OCI-LY3 (cell line): Measurements from ENCODE around the gene PCSK7.
A peak's percentile ranks its signal among the peaks of the same experiment; 100 is the strongest.

Experiments used
- H2AFZ ChIP-seq: fragments of 200-600, 300-600 bp; shearing (Covaris generic); 2 replicates; pipeline ENCODE4 v1.6.0; 2014; ENCODE audit warnings: antibody characterized with exemption, low read depth, low read length
- H3K27ac ChIP-seq: fragments of 200-600, 300-600 bp; sonication (generic); 2 replicates; pipeline ENCODE4 v1.5.1; 2014; ENCODE audit warnings: mild to moderate bottlenecking, low read length, moderate library complexity, mixed read lengths
- H3K27me3 ChIP-seq: fragments of 200-600, 300-600 bp; sonication (generic); 2 replicates; pipeline ENCODE4 v1.6.1; 2014; ENCODE audit warnings: low read depth, low read length, mixed read lengths
- H3K36me3 ChIP-seq: fragments of 200-600, 300-600 bp; sonication (generic); replicated peaks from 2 replicates; pipeline ENCODE3; 2014; ENCODE audit warnings: low read depth, low read length, mixed read lengths
- H3K4me1 ChIP-seq: fragments of 300-600, 200-600 bp; sonication (generic); 2 replicates; pipeline ENCODE4 v1.6.1; 2014; ENCODE audit warnings: low read length, mixed read lengths
- H3K4me2 ChIP-seq: fragments of 200-600, 300-600 bp; sonication (generic); 2 replicates; pipeline ENCODE4 v1.6.1; 2014; ENCODE audit warnings: low read length, mixed read lengths
- H3K4me3 ChIP-seq: fragments of 300-600, 200-600 bp; sonication (generic); 2 replicates; pipeline ENCODE4 v1.5.1; 2014; ENCODE audit warnings: antibody characterized with exemption, mild to moderate bottlenecking, low read length, moderate library complexity
- H3K79me2 ChIP-seq: fragments of 300-600, 200-600 bp; shearing (Covaris generic); 2 replicates; pipeline ENCODE4 v1.6.1; 2014; ENCODE audit warnings: mild to moderate bottlenecking, low read length, mixed read lengths
- H3K9ac ChIP-seq: fragments of 300-600, 200-600 bp; shearing (Covaris generic); 2 replicates; pipeline ENCODE4 v1.6.0; 2014; ENCODE audit warnings: mild to moderate bottlenecking, low read length, moderate library complexity
- H3K9me3 ChIP-seq: fragments of 200-600, 300-600 bp; shearing (Covaris generic); 2 replicates; pipeline ENCODE4 v1.6.1; 2014; ENCODE audit warnings: low read length, mixed read lengths; ENCODE audit not compliant: insufficient read depth
- H4K20me1 ChIP-seq: fragments of 200-600, 300-600 bp; sonication (generic); 2 replicates; pipeline ENCODE4 v1.6.1; 2016; ENCODE audit warnings: low read length, mixed read lengths; ENCODE audit not compliant: insufficient read depth
- CTCF ChIP-seq: fragments of 200-600, 300-600 bp; sonication (generic); IDR thresholded peaks from 2 replicates; pipeline ENCODE4 v1.5.1; 2014; ENCODE audit warnings: antibody characterized with exemption, low read length, low read depth
- EZH2phosphoT487 ChIP-seq: fragments of 200-600 bp; shearing (Covaris generic); IDR thresholded peaks from 2 replicates; pipeline ENCODE4 v1.6.1; 2018; ENCODE audit warnings: antibody characterized with exemption, mixed run types, low read depth

The PCSK7 gene

DNA sequence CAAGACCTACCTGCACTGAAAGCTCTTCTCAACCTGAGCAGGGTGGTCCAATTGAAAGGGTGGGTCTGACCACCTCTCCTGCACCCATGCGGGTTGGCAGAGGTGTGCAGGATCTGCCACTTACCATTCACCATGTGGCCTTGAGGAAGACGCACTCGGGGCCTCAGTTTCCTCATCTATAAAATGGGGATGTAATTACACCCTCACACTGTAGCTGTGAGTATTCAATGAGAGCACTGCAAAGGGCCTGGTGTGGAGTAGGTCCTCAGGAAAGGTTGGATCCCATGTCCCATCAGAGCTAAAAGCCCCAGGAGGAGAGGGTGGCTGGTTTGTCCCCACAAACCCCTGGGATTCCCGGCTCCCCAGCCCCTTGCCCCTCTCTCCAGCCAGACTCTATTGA is 33.3 kb downstream of the PCSK7 start:
- H4K20me1 ChIP-seq, result no peaks in the 10 kb centered on the region
- TF ChIP-seq EZH2phosphoT487 (no peak), CTCF (no peak)
- no peak overlapping the region for H3K9ac ChIP-seq
- no peaks in the 10 kb centered on the region for H3K79me2 ChIP-seq
- H3K36me3 ChIP-seq, result peaks cover 3% of the 10 kb centered on the region
- no peak overlapping the region for H2AFZ ChIP-seq
- no peaks in the 10 kb centered on the region for H3K9me3 ChIP-seq
- no peak overlapping the region for H3K27ac ChIP-seq
- H3K4me1 ChIP-seq, result no peaks in the 10 kb centered on the region
- H3K27me3 ChIP-seq, result no peaks in the 10 kb centered on the region
- H3K4me2 ChIP-seq, result no peak overlapping the region
- no peak overlapping the region for H3K4me3 ChIP-seq

DNA sequence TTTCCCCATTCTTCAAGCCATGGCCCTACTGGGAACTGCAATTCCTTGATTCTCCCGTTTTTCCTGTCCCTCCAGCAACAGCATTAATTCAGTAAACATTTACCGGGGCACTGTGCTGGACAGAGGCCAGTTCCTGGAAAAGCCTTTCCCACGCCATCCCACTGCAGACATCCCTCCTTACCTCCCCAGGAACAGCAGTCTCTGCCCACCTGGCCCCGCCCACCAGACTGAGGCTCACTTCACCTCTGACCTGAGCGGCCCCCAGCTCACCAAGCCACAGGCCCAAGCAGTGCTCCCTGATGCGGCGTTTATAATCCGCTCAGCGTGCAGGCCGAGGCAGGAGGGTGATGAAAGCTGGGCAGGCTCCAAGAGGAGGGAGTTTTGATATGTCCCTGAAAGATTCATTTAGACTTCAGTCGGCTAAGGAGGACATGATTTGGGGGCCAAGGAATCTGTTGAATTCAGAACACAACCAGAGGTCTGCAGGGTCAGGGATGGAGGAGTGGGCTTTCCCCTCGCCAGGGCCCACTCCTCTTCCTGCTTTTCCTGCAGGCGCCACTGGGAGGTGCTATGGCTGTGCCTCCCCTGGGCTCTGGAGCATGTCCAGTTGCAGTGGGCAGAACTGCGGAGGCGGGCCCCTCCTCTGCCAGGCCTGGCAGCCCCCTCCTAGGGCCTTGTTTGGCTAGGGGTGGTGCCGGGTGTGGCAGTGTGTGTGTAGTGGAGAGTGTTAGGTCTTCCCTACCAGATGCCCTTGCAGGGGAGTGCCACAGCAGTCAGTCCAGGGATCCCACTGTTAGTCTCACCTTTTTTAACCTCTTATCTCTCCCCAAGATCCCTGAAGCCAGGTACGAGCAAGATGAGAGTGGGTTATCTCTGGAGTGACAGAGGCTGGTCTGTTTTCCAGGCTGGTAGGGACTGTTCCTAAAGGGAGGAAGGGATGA is 34.1 kb downstream of the PCSK7 start:
- no peaks in the 10 kb centered on the region for H4K20me1 ChIP-seq
- TF ChIP-seq EZH2phosphoT487, result no peak
- TF ChIP-seq CTCF, result peak; percentile 44
- H3K4me2 ChIP-seq, result no peak overlapping the region
- no peaks in the 10 kb centered on the region for H3K27me3 ChIP-seq
- no peak overlapping the region for H3K27ac ChIP-seq
- H3K79me2 ChIP-seq, result no peaks in the 10 kb centered on the region
- no peaks in the 10 kb centered on the region for H3K4me1 ChIP-seq
- H3K9ac ChIP-seq, result no peak overlapping the region
- H3K9me3 ChIP-seq, result no peaks in the 10 kb centered on the region
- no peak overlapping the region for H2AFZ ChIP-seq
- H3K36me3 ChIP-seq, result peaks cover 7% of the 10 kb centered on the region
- H3K4me3 ChIP-seq, result no peak overlapping the region

DNA sequence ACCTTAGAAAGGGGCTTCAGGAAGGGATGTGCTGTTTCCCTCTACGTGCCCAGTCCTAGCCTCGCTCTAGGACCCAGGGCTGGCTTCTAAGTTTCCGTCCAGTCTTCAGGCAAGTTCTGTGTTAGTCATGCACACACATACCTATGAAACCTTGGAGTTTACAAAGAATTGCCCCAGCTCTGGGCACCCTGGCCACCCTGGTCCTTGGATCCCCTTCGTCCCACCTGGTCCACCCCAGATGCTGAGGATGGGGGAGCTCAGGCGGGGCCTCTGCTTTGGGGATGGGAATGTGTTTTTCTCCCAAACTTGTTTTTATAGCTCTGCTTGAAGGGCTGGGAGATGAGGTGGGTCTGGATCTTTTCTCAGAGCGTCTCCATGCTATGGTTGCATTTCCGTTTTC is 34.9 kb downstream of the PCSK7 start:
- no peak overlapping the region for H3K9ac ChIP-seq
- no peak overlapping the region for H3K27ac ChIP-seq
- H3K27me3 ChIP-seq, result no peaks in the 10 kb centered on the region
- no peaks in the 10 kb centered on the region for H3K9me3 ChIP-seq
- no peaks in the 10 kb centered on the region for H3K79me2 ChIP-seq
- H3K4me2 ChIP-seq, result no peak overlapping the region
- H4K20me1 ChIP-seq, result no peaks in the 10 kb centered on the region
- H2AFZ ChIP-seq, result no peak overlapping the region
- TF ChIP-seq EZH2phosphoT487 (no peak), CTCF (no peak)
- H3K4me3 ChIP-seq, result no peak overlapping the region
- no peaks in the 10 kb centered on the region for H3K4me1 ChIP-seq
- H3K36me3 ChIP-seq, result peaks cover 10% of the 10 kb centered on the region

DNA sequence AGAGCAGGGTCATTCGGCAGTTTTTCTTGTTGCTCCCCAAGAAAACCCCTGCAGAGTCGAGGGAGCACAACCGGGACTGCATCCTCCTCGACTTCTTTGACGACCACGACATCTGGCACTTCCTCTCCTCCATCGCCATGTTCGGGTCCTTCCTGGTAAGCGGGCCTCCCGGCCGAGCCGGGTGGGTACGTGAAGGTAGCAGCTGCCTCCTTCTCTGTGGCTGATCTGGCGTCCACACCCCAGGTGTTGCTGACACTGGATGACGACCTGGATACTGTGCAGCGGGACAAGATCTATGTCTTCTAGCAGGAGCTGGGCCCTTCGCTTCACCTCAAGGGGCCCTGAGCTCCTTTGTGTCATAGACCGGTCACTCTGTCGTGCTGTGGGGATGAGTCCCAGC is 36.1 kb downstream of the PCSK7 start:
- H4K20me1 ChIP-seq, result no peaks in the 10 kb centered on the region
- H2AFZ ChIP-seq, result no peak overlapping the region
- H3K4me1 ChIP-seq, result no peaks in the 10 kb centered on the region
- H3K9ac ChIP-seq, result no peak overlapping the region
- no peak for TF ChIP-seq CTCF
- no peak for TF ChIP-seq EZH2phosphoT487
- no peak overlapping the region for H3K4me2 ChIP-seq
- no peaks in the 10 kb centered on the region for H3K79me2 ChIP-seq
- peaks cover 13% of the 10 kb centered on the region for H3K36me3 ChIP-seq
- H3K27ac ChIP-seq, result no peak overlapping the region
- no peak overlapping the region for H3K4me3 ChIP-seq
- H3K9me3 ChIP-seq, result no peaks in the 10 kb centered on the region
- no peaks in the 10 kb centered on the region for H3K27me3 ChIP-seq
